Heart left ventricle (tissue), 16 donors: Measurements from ENCODE around the gene LRRC14B. TPM values are rescaled to one million over a fixed set of nuclear protein-coding genes. Genes with fewer than 3 reads are reported as not detected.
"Not testable (repeated sequence)": the region's sequence is repeated elsewhere in the genome, so short reads cannot be mapped to it uniquely, and the experiment has no call there.

Experiments used
- ATAC-seq, 4 donors: fragments of 200-7000 bp; cut with Tn5 transposase; one replicate each; pipeline ENCODE4 v1.9.1; 2020 to 2022; ENCODE audit warnings: moderate library complexity in 4 of 4, mild to moderate bottlenecking in 3 of 4, moderate number of reproducible peaks in 1 of 4
- DNase-seq, 5 donors: peaks; one replicate each; pipeline ENCODE4 v3.0.0-alpha.2; 2020
- H3K27ac ChIP-seq, 12 donors: fragments of 200-600 bp; sonication (generic) in 4 of 12; one replicate each; pipeline versions ENCODE4 v1.5.0 to v1.8.0; 2016 to 2022; ENCODE audit warnings: mild to moderate bottlenecking in 2 of 12
- H3K27me3 ChIP-seq, 9 donors: fragments of 200-600 bp; sonication (generic) in 2 of 9; one replicate each; pipeline versions ENCODE4 v1.5.1 to v1.8.0; 2016 to 2022; ENCODE audit warnings: mild to moderate bottlenecking in 3 of 9
- H3K36me3 ChIP-seq, 9 donors: fragments of 200-600 bp; sonication (generic) in 2 of 9; one replicate each; pipeline versions ENCODE4 v1.5.0 to v1.8.0; 2018 to 2022; ENCODE audit warnings: mild to moderate bottlenecking in 2 of 9
- H3K4me1 ChIP-seq, 12 donors: fragments of 200-600 bp; sonication (generic) in 4 of 12; one replicate each; pipeline versions ENCODE4 v1.5.0 to v1.8.0; 2016 to 2022; ENCODE audit warnings: mild to moderate bottlenecking in 3 of 12
- H3K4me3 ChIP-seq, 12 donors: fragments of 200-600 bp; sonication (generic) in 4 of 12; one replicate each; pipeline versions ENCODE4 v1.5.0 to v1.8.0; 2017 to 2022; ENCODE audit warnings: mild to moderate bottlenecking in 9 of 12, moderate library complexity in 4 of 12
- H3K9me3 ChIP-seq, 12 donors: fragments of 200-600 bp; sonication (generic) in 4 of 12; one replicate each; pipeline versions ENCODE4 v1.5.0 to v1.8.0; 2016 to 2022; ENCODE audit warnings: mild to moderate bottlenecking in 1 of 12
- POLR2A ChIP-seq, 2 donors: fragments of 450-650 bp; IDR thresholded peaks; one replicate each; pipeline ENCODE4 v1.6.1; 2017; ENCODE audit warnings: antibody characterized with exemption in 2 of 2, mild to moderate bottlenecking in 2 of 2, moderate library complexity in 2 of 2
- WGBS, 4 donors: extraction: QIAGEN DNeasy Blood & Tissue Kit in 2 of 4; methylation state at CpG; one replicate each; pipeline versions ENCODE4 v1.1.5 to v1.1.7; 2013 to 2018; 5-methylcytosine and 5-hydroxymethylcytosine counted together
- intact Hi-C, 10 donors: fragments of 100-400 bp; cut with DNase I; formaldehyde crosslinking; loops; one replicate each; pipeline versions ENCODE4 v1.11.1 to v1.14.2; 2022
- polyA plus RNA-seq, 2 donors: library from polyadenylated mRNA; stranded (reverse); fragments of 200-250 nt; gene quantifications; one replicate each; pipeline ENCODE4 v1.2.3, GENCODE V29; 2013
- total RNA-seq, 9 donors: library from RNA; depleted of rRNA in 2 of 9; stranded (reverse); fragments of >200 nt in 2 of 9; fragmentation: NEBNext Ultra II Directional in 3 of 9; extraction: Animal tissue kit (Norgen Biotek cat#: 25700) in 3 of 9; gene quantifications; one replicate each; pipeline versions ENCODE4 v1.1.0 to v1.2.4, GENCODE V29; 2016 to 2023
- TF ChIP-seq, protein P1 (sequence below), 12 donors: fragments of 200-600 bp; sonication (generic) in 4 of 12; IDR thresholded peaks; one replicate each; pipeline versions ENCODE4 v1.5.0 to v1.8.0; 2018 to 2022; ENCODE audit warnings: antibody characterized with exemption in 12 of 12, mild to moderate bottlenecking in 5 of 12
- donor health status: ischemic (EF 13 %, LVEDD 7.1; RV severe dilation, severe dysfunction).
- donor health status: healthy with polysubstance abuse.
- donor health status: DM: no; HTN: yes; CAD: no.
- donor health status: DM: no; HTN: no; CAD: no.
- donor health status: ischemic (EF 25% LVEDD 6.9; RV normal size, moderate dysfunction).
- donor health status: ischemic (EF 25% LVEDD 5.7; RV mildly dilated, moderate dysfunction).
- donor health status: healthy.
- donor health status: DM: yes; HTN: yes; CAD: no.
- donor health status: ischemic (EF 35%, LVEDD 5.7; RV mildly dilated, moderate dysfunction).
- donor health status: nonischemic (EF 11% LVEDD 7.7; RV severe dilation, severe dysfunction).
- donor health status: DM: yes; HTN: yes; CAD: no.
- donor health status: PGD.
- donor health status: ischemic (EF 29% LVEDD 5.4; RV normal size, mild dysfunction).
- donor health status: nonischemic (EF 23%, LVEDD 6.1; RV moderate dilation, normal function).

Gene LRRC14B
- total and polyA plus RNA-seq, 11 donors, result 6.1 to 133 (median 40.3) TPM

DNA sequence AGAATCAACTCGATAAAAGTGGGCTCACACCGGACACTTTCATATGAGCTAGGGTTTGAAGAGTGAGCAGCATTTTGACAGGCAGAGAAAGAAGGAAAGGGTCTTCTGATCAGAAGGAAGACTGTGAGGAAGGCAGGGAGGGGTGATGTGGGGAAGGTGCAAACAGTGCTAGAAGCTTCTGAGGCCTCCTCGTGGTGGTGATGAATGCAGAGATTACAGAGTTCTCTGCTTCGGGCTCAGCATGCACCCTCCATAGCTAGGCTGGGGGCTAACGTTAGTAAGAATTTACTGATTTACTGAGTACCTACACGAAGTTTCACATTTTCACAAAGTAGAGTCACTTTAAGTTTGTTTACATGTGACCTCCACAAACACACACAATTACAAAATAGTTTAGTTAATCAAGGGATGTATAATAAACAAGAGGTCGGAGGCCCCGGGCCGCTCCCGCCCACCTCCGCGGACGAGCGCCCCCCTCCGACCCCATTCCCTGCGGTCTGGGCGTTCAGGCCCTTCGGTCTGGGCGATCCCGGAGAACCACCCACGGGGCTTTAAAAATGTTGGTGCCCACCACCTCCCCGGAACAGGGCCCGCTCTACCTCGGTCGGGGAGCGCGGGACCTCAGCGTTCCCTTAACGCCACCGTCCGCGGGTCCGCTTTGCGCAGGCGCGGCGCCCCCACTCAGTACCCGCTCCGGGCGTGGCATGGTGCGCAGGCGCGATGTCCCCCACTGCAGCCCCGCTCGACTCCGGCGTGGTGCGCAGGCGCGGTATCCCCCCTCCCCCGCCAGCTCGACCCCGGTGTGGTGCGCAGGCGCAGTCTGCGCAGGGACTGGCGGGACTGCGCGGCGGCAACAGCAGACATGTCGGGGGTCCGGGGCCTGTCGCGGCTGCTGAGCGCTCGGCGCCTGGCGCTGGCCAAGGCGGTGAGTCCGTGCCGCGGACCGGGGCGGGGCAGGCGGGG, 26.5 kb downstream of the LRRC14B start, which contains the start of the genes CCDC127 and SDHA:
TSS of gene CCDC127 (minus strand) at position 660 of the 963 bp plus-strand sequence. CDS start 1,304 bp downstream, outside the sequence.
TSS of gene SDHA (plus strand) at position 827 of the 963 bp plus-strand sequence. CDS start at position 863, 36 bp downstream.
- H3K9me3 ChIP-seq, result not testable (repeated sequence)
- WGBS, 4 donors, result 1 to 3% (median 1%) methylated on average over 21 to 75 of the region's 75 CpGs
- intact Hi-C loops, result loop anchor here in 4 of 10 donors (1.0 to 2.0 kb wide), 4 partner anchors 23 to 29 kb away; partner anchors contain the start of gene LRRC14B (in 2 of the 4)

DNA sequence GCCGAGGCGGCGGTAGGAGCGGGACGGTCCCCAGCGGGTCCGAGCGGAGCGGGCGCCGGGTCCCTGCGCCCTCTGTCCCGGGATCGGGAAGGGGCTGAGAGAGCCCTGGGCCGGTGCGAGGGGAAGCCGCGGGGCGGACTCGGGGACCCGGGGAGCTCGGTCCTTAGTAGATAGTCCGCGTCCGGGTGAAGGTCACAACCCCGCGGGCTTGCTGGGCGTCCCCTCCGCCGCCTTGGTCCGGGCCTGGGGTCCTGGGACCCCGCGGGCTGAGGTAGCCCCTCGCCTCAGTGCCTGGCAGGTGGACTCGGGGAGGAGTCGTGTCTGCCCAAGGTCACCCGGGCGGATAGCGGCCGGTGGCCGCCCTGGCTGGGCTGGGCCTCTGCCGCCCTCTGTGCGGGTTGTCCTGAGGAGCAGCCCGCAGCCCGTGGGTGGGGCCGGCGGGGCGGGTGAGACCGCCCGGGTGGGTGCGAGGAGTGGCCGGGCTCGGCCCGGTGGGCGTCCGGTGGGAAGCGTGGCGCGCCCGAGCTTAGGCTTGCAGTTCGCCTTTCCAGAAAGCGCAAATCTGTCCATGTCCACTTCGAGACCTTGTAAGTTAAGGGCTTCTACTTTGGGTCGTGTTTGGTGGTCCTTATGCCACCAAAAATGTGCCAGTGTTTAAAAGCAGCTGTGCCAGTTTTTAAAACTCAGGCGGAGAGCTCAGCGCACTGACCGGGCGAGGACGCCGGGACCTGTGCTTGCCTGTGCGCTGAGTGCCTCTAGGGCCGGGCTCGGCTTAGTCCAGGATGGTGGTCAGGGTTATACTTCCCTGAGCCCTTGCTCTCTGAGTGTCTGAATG, 27.4 kb downstream of the LRRC14B start:
- ATAC-seq, result peak; percentile 34 to 73 (median 62)
- H3K36me3 ChIP-seq, result peaks cover 0 to 13% (median 5%) of the 10 kb centered on the region in 9 donors
- no peaks in the 10 kb centered on the region for H3K27me3 ChIP-seq
- peak overlapping the region; percentile 91 to 99 (median 96) for H3K27ac ChIP-seq
- H3K4me1 ChIP-seq, result peaks cover 0 to 52% (median 28%) of the 10 kb centered on the region in 12 donors
- peak overlapping the region; percentile 81 to 100 (median 95) for H3K4me3 ChIP-seq
- 0 to 1% (median 0%) methylated on average over 29 to 73 of the region's 73 CpGs for WGBS, 4 donors
- no peaks in the 10 kb centered on the region for H3K9me3 ChIP-seq
- peak in 1 of 2 donors; percentile 23 for TF ChIP-seq POLR2A (IDR thresholded peaks at IDR 0.05)
- TF ChIP-seq, protein P1, sequence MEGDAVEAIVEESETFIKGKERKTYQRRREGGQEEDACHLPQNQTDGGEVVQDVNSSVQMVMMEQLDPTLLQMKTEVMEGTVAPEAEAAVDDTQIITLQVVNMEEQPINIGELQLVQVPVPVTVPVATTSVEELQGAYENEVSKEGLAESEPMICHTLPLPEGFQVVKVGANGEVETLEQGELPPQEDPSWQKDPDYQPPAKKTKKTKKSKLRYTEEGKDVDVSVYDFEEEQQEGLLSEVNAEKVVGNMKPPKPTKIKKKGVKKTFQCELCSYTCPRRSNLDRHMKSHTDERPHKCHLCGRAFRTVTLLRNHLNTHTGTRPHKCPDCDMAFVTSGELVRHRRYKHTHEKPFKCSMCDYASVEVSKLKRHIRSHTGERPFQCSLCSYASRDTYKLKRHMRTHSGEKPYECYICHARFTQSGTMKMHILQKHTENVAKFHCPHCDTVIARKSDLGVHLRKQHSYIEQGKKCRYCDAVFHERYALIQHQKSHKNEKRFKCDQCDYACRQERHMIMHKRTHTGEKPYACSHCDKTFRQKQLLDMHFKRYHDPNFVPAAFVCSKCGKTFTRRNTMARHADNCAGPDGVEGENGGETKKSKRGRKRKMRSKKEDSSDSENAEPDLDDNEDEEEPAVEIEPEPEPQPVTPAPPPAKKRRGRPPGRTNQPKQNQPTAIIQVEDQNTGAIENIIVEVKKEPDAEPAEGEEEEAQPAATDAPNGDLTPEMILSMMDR (IDR thresholded peaks at IDR 0.05), result peak in 1 of 12 donors; percentile 9
- intact Hi-C loops, result loop anchor here in 4 of 10 donors (1.0 to 2.0 kb wide), 4 partner anchors 24 to 30 kb away; partner anchors contain the start of gene LRRC14B (in 2 of the 4)
- DNase-seq, result peak in 4 of 5 donors; percentile 46 to 73 (median 56)

More for the DNA sequence above, 26.5 kb downstream of the LRRC14B start, which contains the start of the genes CCDC127 and SDHA:
- Histone ChIP-seq H3K4me1 (peaks cover 0 to 45% (median 24%) of the 10 kb centered on the region in 12 donors), H3K27ac (peak within 1 kb of the TSS; percentile 91 to 99 (median 96)), H3K36me3 (peaks cover 0 to 15% (median 4%) of the 10 kb centered on the region in 9 donors), H3K4me3 (peak within 1 kb of the TSS; percentile 81 to 100 (median 95))
- peak; percentile 95 to 97 (median 96) for ATAC-seq
- peak; percentile 97 to 100 (median 98) for DNase-seq
- TF ChIP-seq POLR2A (IDR thresholded peaks at IDR 0.05), result peak in 1 of 2 donors; percentile 96
- TF ChIP-seq, protein P1 (IDR thresholded peaks at IDR 0.05), result peak in 10 of 12 donors; percentile 16 to 63 (median 40)
- H3K27me3 ChIP-seq, result not testable (repeated sequence)

DNA sequence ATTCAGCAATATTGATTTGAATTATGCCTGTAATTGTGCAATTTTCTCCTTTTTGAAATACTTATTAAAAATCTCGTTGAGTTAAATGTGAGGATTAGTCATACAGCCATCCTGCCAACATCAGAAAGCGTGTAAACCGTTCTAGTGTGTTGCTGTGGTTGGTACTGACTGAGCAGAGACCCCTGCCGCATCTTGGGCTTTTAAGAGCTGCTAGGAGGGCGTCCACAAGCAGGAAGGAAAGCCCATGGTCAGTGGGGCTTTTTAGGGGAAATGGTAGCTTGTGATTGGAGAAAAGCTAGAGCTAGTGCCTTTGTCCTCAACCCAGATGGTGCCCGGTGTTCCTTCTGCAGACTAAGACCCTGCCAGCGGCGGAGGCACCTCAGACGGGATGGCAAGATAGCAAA, 28.2 kb downstream of the LRRC14B start:
- Histone ChIP-seq H3K4me1 (peaks cover 0 to 60% (median 28%) of the 10 kb centered on the region in 12 donors), H3K36me3 (peaks cover 0 to 15% (median 9%) of the 10 kb centered on the region in 9 donors), H3K4me3 (peak overlapping the region; percentile 81 to 100 (median 95)), H3K9me3 (no peaks in the 10 kb centered on the region), H3K27ac (peak overlapping the region in 11 of 12 donors; percentile 57 to 98 (median 96)), H3K27me3 (no peaks in the 10 kb centered on the region)
- DNase-seq, result no peak
- TF ChIP-seq, protein P1 (IDR thresholded peaks at IDR 0.05), result no peak
- TF ChIP-seq POLR2A (IDR thresholded peaks at IDR 0.05), result no peak
- peak in 2 of 4 donors; percentile 3 to 15 for ATAC-seq
- intact Hi-C loops, result loop anchor here in 2 of 10 donors (2.0 kb wide), 2 partner anchors 29 to 31 kb away; partner anchors contain the start of gene LRRC14B (in 1 of the 2)
- 14 to 20% (median 17%) methylated on average over 9 of the region's 9 CpGs for WGBS, 4 donors
